ENCODE results near the gene PFKFB4. TPM values are rescaled to one million over a fixed set of nuclear protein-coding genes. Genes with fewer than 3 reads are reported as not detected.
A peak's percentile ranks its signal among the peaks of the same experiment; 100 is the strongest.

Gene PFKFB4
- total RNA-seq: 1 to 10 TPM; 1.8 to 6.9 (median 5.2) TPM

GRCh38 chr3:48556796-48557626 lies at the start of gene PFKFB4:
PFKFB4 (minus strand) TSS chr3:48556803; CDS start chr3:48556777, 26 bp downstream.
- intact Hi-C loops (cut with DNase I; ENCODE audit: low total_unique reads): no loop called here
- TF ChIP-seq POLR2A (IDR thresholded peaks at IDR 0.05) (no peak), POLR2AphosphoS5 (IDR thresholded peaks at IDR 0.05) (no peak)
- TF ChIP-seq, protein P1, sequence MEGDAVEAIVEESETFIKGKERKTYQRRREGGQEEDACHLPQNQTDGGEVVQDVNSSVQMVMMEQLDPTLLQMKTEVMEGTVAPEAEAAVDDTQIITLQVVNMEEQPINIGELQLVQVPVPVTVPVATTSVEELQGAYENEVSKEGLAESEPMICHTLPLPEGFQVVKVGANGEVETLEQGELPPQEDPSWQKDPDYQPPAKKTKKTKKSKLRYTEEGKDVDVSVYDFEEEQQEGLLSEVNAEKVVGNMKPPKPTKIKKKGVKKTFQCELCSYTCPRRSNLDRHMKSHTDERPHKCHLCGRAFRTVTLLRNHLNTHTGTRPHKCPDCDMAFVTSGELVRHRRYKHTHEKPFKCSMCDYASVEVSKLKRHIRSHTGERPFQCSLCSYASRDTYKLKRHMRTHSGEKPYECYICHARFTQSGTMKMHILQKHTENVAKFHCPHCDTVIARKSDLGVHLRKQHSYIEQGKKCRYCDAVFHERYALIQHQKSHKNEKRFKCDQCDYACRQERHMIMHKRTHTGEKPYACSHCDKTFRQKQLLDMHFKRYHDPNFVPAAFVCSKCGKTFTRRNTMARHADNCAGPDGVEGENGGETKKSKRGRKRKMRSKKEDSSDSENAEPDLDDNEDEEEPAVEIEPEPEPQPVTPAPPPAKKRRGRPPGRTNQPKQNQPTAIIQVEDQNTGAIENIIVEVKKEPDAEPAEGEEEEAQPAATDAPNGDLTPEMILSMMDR (IDR thresholded peaks at IDR 0.05): peak in 1 of 3 donors; percentile 27
- Histone ChIP-seq H3K27ac (peak within 1 kb of the TSS; percentile 52 to 66), H3K36me3 (no peaks in the 10 kb centered on the region), H3K4me1 (peaks cover 3 to 4% of the 10 kb centered on the region in 2 donors), H3K27me3 (no peaks in the 10 kb centered on the region), H3K9me3 (no peaks in the 10 kb centered on the region), H3K4me3 (peak within 1 kb of the TSS; percentile 47 to 68 (median 61))
- peak; percentile 99 for DNase-seq (ENCODE audit: low spot score in 2 of 2)

DNA sequence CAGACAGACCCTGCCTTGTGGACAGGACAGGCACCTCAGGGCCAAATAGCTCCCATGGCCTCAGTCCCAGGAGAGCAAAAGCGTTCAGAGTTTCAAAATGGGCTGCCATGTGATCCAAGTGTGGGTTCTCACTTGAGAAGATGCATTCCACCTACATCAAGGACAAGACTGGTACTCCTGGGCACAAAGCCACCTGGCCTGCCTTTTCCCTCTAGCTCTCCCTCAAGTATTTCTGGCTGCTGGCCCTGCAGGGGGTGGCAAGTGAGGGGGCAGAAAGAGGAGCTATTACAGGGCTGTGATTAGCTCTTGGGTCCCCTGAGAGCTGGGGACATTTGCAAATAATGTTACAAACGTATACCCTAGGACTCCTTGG lies 45.0 kb upstream of the PFKFB4 start:
- intact Hi-C loops (cut with DNase I; ENCODE audit: low total_unique reads): no loop called here
- Histone ChIP-seq H3K27me3 (no peaks in the 10 kb centered on the region), H3K4me1 (peaks cover 10 to 14% of the 10 kb centered on the region in 2 donors), H3K36me3 (peaks cover 24% of the 10 kb centered on the region), H3K9me3 (no peaks in the 10 kb centered on the region), H3K27ac (peak overlapping the region in 1 of 2 donors; percentile 91), H3K4me3 (no peak overlapping the region)
- DNase-seq (ENCODE audit: low spot score in 2 of 2): peak in 1 of 2 donors; percentile 75
- TF ChIP-seq POLR2A (IDR thresholded peaks at IDR 0.05): no peak

DNA sequence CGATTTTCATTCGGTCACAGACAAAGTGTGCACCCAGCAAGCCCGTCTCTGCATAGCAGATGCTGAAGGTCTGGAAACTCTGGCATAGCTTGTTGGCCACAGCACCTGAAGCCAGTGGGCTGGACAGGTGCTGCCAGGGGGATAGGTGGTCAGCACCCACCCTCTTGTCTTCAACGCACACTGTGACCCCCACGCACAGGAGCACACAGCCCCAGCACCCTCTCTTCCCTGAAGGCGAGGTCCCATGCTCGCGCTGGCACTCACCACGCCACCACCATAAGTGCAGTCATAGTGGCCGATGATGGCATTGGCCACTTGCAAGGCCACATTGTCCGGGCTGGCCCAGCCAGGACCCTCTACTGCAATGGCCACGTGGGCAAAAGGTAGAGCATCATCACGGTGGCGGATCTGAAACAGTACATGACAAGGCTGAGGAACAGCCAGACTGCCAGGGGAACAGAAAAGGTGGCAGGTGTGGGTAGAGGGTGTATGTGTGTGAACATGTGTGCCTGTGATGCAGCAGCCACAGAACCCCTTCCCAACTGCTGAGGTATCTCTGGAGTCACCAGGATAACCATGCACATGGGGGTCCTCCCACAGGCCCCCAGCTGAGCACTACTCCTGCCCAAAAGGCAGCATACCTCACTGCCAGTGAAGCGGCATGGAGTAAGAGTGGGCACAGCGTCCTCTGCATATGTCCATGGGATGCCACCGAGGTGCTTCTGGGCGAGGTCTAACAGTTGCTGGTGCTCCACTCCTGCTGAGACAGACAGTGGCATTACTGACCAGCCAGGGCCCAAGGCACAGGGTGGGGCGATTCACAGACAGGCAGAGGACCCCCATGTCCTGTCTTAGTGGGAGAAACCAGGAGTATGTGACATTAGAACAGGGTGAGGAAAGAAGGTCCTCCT lies 44.4 kb upstream of the PFKFB4 start:
- no peak for TF ChIP-seq POLR2AphosphoS5 (IDR thresholded peaks at IDR 0.05)
- TF ChIP-seq POLR2A (IDR thresholded peaks at IDR 0.05): no peak
- TF ChIP-seq, protein P1 (IDR thresholded peaks at IDR 0.05): no peak
- peaks cover 10 to 14% of the 10 kb centered on the region in 2 donors for H3K4me1 ChIP-seq
- DNase-seq (ENCODE audit: low spot score in 2 of 2): no peak
- H3K9me3 ChIP-seq: no peaks in the 10 kb centered on the region
- H3K36me3 ChIP-seq: peaks cover 24% of the 10 kb centered on the region
- H3K4me3 ChIP-seq: no peak overlapping the region
- peak overlapping the region; percentile 91 to 94 for H3K27ac ChIP-seq
- intact Hi-C loops (cut with DNase I; ENCODE audit: low total_unique reads): no loop called here
- H3K27me3 ChIP-seq: no peaks in the 10 kb centered on the region

DNA sequence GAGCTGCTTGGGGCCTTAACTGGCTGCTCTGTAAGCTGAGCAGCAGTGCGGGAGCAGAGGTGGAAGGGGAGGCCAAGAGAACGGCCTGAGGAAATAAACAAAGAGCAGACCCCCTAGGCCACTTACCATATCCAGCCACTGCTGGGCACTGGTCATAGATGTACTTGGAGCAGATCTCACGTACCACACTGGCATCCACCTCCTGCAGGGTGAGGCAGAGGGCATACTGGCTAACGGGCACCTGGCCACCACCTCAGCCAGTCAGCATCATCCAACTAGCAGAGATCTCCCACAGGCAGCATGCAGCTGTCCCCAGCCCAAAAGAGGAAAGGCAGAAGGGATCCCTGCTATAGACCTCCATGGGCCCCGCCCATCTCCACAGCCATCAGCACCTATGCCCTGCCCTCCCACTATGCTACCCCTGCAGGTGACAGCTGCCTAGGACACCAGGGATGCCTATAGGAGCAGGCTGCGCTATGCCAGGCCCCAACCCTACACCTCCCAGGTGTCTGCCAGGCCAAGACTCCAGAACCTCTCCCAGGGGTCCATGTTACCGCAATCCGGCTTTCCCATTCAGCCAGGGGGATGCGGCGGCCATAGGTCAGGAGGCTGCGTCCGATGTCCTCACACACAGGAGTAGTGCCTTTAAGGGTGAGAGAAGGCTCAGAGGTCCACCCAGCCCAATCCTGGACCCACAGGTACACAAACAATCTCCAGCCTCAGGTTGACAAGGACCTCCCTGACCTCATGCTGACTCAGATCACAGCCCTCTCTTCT lies 43.1 kb upstream of the PFKFB4 start:
- DNase-seq (ENCODE audit: low spot score in 2 of 2): no peak
- TF ChIP-seq, protein P1 (IDR thresholded peaks at IDR 0.05): no peak
- TF ChIP-seq POLR2A (IDR thresholded peaks at IDR 0.05) (no peak), POLR2AphosphoS5 (IDR thresholded peaks at IDR 0.05) (no peak)
- Histone ChIP-seq H3K36me3 (peaks cover 24% of the 10 kb centered on the region), H3K27ac (peak overlapping the region; percentile 91 to 94), H3K4me1 (peaks cover 14 to 15% of the 10 kb centered on the region in 2 donors), H3K27me3 (no peaks in the 10 kb centered on the region), H3K9me3 (no peaks in the 10 kb centered on the region), H3K4me3 (peak overlapping the region in 1 of 3 donors; percentile 41)
- intact Hi-C loops (cut with DNase I; ENCODE audit: low total_unique reads): no loop called here

- DNase-seq (ENCODE audit: low spot score in 2 of 2): peak; percentile 77 to 98
- H3K4me1 ChIP-seq: peaks cover 14 to 15% of the 10 kb centered on the region in 2 donors
- peak overlapping the region; percentile 91 to 94 for H3K27ac ChIP-seq
These were observed 42.5 kb upstream of the PFKFB4 start for GRCh38 chr3:48599077-48599501.

More at GRCh38 chr3:48599077-48599501, 42.5 kb upstream of the PFKFB4 start:
- Histone ChIP-seq H3K9me3 (no peaks in the 10 kb centered on the region), H3K27me3 (peaks cover 0 to 2% of the 10 kb centered on the region in 2 donors), H3K4me3 (peak overlapping the region in 1 of 3 donors; percentile 41), H3K36me3 (peaks cover 24% of the 10 kb centered on the region)
- intact Hi-C loops (cut with DNase I; ENCODE audit: low total_unique reads): no loop called here
- TF ChIP-seq, protein P1 (IDR thresholded peaks at IDR 0.05): no peak
- no peak for TF ChIP-seq POLR2A (IDR thresholded peaks at IDR 0.05)
- peak in 1 of 3 donors; percentile 35 for TF ChIP-seq POLR2AphosphoS5 (IDR thresholded peaks at IDR 0.05)
